ENCODE results near the gene ZNF692.

The ZNF692 gene

DNA sequence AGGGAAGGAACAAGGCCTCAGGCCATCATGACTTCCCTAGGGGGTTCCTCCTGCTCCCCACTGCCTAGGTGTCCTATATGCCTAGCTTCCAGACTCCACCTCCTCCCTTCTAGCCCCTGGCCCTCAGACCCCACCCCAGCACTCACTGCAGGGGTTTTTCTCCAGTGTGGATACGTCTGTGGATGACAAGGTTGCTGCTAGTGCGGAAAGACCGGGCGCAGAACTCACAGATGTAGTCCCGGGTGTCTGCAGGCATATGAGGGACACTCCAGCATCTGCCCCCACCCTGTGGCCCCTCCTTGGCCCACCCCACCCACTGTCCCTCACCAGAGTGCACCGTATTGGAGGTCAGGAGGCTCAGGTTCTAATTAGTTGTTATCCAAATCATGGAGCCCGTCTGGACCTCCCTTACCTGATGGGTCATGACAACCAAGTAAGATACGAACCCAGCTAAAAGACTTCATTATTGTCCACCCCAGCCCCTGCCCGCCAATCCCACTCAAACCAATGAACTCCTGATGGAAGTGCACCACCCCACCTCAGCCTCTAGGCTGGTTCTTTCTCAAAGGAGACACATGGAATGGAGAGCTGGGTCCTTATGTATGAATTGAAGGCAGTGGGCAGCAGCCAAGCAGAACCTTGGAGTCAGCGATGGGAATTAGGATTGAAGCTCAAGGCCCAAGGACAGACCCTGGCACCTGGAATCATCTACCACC is 8.2 kb downstream of the ZNF692 start:
- no peaks in the 10 kb centered on the region for H3K36me3 ChIP-seq (ENCODE audit: low read length)
- no peak overlapping the region for H3K4me3 ChIP-seq (ENCODE audit: insufficient read depth, low read length, poor library complexity, severe bottlenecking)
- H3K9me2 ChIP-seq (replicated peaks; ENCODE audit: insufficient read depth, low read length) = no peaks in the 10 kb centered on the region
- no peak overlapping the region for H3K27ac ChIP-seq (ENCODE audit: low read depth, low read length)
- no peak overlapping the region for H2AFZ ChIP-seq (ENCODE audit: low read depth, low read length, severe bottlenecking)
- H3K4me2 ChIP-seq (ENCODE audit: low read depth, low read length, poor library complexity, severe bottlenecking) = no peak overlapping the region
- H3K79me2 ChIP-seq (ENCODE audit: insufficient read depth, low read length) = no peaks in the 10 kb centered on the region
- no peaks in the 10 kb centered on the region for H3K27me3 ChIP-seq (ENCODE audit: low read length)
- no peaks in the 10 kb centered on the region for H4K20me1 ChIP-seq (ENCODE audit: low read depth, low read length)
- no peaks in the 10 kb centered on the region for H3F3A ChIP-seq (ENCODE audit: insufficient read depth)
- H3K9me3 ChIP-seq (ENCODE audit: insufficient read depth, low read length) = no peaks in the 10 kb centered on the region
- TF ChIP-seq EZH2phosphoT487 (conservative IDR thresholded peaks at IDR 0.05; ENCODE audit: low read length) = no peak
- TF ChIP-seq, protein P1, sequence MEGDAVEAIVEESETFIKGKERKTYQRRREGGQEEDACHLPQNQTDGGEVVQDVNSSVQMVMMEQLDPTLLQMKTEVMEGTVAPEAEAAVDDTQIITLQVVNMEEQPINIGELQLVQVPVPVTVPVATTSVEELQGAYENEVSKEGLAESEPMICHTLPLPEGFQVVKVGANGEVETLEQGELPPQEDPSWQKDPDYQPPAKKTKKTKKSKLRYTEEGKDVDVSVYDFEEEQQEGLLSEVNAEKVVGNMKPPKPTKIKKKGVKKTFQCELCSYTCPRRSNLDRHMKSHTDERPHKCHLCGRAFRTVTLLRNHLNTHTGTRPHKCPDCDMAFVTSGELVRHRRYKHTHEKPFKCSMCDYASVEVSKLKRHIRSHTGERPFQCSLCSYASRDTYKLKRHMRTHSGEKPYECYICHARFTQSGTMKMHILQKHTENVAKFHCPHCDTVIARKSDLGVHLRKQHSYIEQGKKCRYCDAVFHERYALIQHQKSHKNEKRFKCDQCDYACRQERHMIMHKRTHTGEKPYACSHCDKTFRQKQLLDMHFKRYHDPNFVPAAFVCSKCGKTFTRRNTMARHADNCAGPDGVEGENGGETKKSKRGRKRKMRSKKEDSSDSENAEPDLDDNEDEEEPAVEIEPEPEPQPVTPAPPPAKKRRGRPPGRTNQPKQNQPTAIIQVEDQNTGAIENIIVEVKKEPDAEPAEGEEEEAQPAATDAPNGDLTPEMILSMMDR (IDR thresholded peaks at IDR 0.05; ENCODE audit: insufficient read depth, low read length, poor library complexity, severe bottlenecking) = no peak
- H3K9ac ChIP-seq (ENCODE audit: low read length) = no peak overlapping the region

DNA sequence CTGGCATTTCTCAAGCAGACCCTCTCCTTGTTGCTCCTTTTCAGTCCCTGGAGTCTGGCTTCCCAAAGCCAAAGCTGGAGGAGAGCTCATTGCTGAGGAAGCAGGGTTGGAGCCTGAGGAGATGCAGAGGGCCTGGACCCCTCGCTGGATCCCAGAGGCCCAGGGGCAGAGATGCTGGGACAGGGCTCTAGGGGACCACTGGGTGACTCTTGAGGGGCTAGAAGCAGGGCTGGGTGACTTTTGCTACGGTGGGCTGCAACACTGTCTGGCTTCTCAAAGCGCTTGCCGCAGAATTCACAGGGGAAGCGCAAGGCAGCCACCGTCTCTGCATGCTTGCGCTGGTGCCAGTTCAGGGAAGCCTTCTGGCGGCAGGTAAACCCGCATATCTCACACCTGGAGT is 8.8 kb downstream of the ZNF692 start:
- Histone ChIP-seq H3K4me3 (ENCODE audit: insufficient read depth, low read length, poor library complexity, severe bottlenecking) (no peak overlapping the region), H2AFZ (ENCODE audit: low read depth, low read length, severe bottlenecking) (no peak overlapping the region), H4K20me1 (ENCODE audit: low read depth, low read length) (no peaks in the 10 kb centered on the region), H3K4me2 (ENCODE audit: low read depth, low read length, poor library complexity, severe bottlenecking) (no peak overlapping the region), H3K27me3 (ENCODE audit: low read length) (no peaks in the 10 kb centered on the region), H3K9me3 (ENCODE audit: insufficient read depth, low read length) (no peaks in the 10 kb centered on the region), H3K27ac (ENCODE audit: low read depth, low read length) (no peak overlapping the region), H3K9ac (ENCODE audit: low read length) (no peak overlapping the region), H3K36me3 (ENCODE audit: low read length) (no peaks in the 10 kb centered on the region), H3K79me2 (ENCODE audit: insufficient read depth, low read length) (no peaks in the 10 kb centered on the region), H3K9me2 (replicated peaks; ENCODE audit: insufficient read depth, low read length) (no peaks in the 10 kb centered on the region), H3F3A (ENCODE audit: insufficient read depth) (no peaks in the 10 kb centered on the region)
- TF ChIP-seq, protein P1 (IDR thresholded peaks at IDR 0.05; ENCODE audit: insufficient read depth, low read length, poor library complexity, severe bottlenecking) = no peak
- no peak for TF ChIP-seq EZH2phosphoT487 (conservative IDR thresholded peaks at IDR 0.05; ENCODE audit: low read length)

DNA sequence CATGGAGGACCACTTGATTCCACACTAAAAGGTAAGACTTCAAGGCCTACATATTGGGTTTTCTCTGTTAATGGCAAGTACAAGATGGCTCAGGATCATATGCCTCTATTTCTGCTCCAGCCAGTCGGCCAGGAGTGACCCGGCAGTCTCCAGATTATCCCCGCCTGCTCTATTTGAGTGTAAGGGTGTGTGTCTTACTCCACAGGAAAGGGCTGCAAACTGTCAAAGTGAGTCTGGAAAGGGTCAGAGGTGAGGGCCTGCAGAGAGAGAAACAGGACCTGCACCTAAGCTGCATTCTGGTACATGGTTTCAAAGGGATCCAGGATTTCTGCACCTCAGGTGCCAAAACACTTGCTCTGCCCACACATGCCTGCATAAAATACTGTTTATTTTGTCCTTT is 9.2 kb downstream of the ZNF692 start:
- H3K27ac ChIP-seq (ENCODE audit: low read depth, low read length) = no peak overlapping the region
- H3K79me2 ChIP-seq (ENCODE audit: insufficient read depth, low read length) = no peaks in the 10 kb centered on the region
- H3K9me2 ChIP-seq (replicated peaks; ENCODE audit: insufficient read depth, low read length) = no peaks in the 10 kb centered on the region
- H3K9ac ChIP-seq (ENCODE audit: low read length) = no peak overlapping the region
- no peaks in the 10 kb centered on the region for H4K20me1 ChIP-seq (ENCODE audit: low read depth, low read length)
- no peak overlapping the region for H3K4me2 ChIP-seq (ENCODE audit: low read depth, low read length, poor library complexity, severe bottlenecking)
- no peaks in the 10 kb centered on the region for H3K27me3 ChIP-seq (ENCODE audit: low read length)
- no peaks in the 10 kb centered on the region for H3K9me3 ChIP-seq (ENCODE audit: insufficient read depth, low read length)
- H3K4me3 ChIP-seq (ENCODE audit: insufficient read depth, low read length, poor library complexity, severe bottlenecking) = no peak overlapping the region
- no peaks in the 10 kb centered on the region for H3K36me3 ChIP-seq (ENCODE audit: low read length)
- H3F3A ChIP-seq (ENCODE audit: insufficient read depth) = no peaks in the 10 kb centered on the region
- H2AFZ ChIP-seq (ENCODE audit: low read depth, low read length, severe bottlenecking) = no peak overlapping the region
- TF ChIP-seq, protein P1 (IDR thresholded peaks at IDR 0.05; ENCODE audit: insufficient read depth, low read length, poor library complexity, severe bottlenecking) = no peak
- TF ChIP-seq EZH2phosphoT487 (conservative IDR thresholded peaks at IDR 0.05; ENCODE audit: low read length) = no peak

All from SU-DHL-6 (cell line).